ENCODE measurements around the gene PRUNE2. TPM values are rescaled to one million over a fixed set of nuclear protein-coding genes. Genes with fewer than 3 reads are reported as not detected.

The PRUNE2 gene
- total RNA-seq, 1 donor: 80.0 TPM

- H3K9me3 ChIP-seq (ENCODE audit: low read depth, low read length): no peaks in the 10 kb centered on the region
- no peaks in the 10 kb centered on the region for H3K79me2 ChIP-seq (ENCODE audit: insufficient read depth, low read length)
- H2AFZ ChIP-seq (ENCODE audit: low read length): peak overlapping the region; percentile 72
- H3K4me2 ChIP-seq (ENCODE audit: insufficient read depth, low read length): peak overlapping the region; percentile 70
- peaks cover 29% of the 10 kb centered on the region for H3K4me1 ChIP-seq (ENCODE audit: insufficient read depth, low read length)
- DNase-seq (ENCODE audit: insufficient read length, low spot score, missing footprints): no peak
- no peaks in the 10 kb centered on the region for H3K36me3 ChIP-seq (ENCODE audit: insufficient read depth, low read length)
- peak overlapping the region; percentile 65 for H3K4me3 ChIP-seq (ENCODE audit: insufficient read depth, low read length)
- no peaks in the 10 kb centered on the region for H3K27me3 ChIP-seq (ENCODE audit: insufficient read depth, low read length)
- TF ChIP-seq, protein P1, sequence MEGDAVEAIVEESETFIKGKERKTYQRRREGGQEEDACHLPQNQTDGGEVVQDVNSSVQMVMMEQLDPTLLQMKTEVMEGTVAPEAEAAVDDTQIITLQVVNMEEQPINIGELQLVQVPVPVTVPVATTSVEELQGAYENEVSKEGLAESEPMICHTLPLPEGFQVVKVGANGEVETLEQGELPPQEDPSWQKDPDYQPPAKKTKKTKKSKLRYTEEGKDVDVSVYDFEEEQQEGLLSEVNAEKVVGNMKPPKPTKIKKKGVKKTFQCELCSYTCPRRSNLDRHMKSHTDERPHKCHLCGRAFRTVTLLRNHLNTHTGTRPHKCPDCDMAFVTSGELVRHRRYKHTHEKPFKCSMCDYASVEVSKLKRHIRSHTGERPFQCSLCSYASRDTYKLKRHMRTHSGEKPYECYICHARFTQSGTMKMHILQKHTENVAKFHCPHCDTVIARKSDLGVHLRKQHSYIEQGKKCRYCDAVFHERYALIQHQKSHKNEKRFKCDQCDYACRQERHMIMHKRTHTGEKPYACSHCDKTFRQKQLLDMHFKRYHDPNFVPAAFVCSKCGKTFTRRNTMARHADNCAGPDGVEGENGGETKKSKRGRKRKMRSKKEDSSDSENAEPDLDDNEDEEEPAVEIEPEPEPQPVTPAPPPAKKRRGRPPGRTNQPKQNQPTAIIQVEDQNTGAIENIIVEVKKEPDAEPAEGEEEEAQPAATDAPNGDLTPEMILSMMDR (IDR thresholded peaks at IDR 0.05; ENCODE audit: extremely low read depth, low read depth, low read length): no peak
- no peaks in the 10 kb centered on the region for H4K20me1 ChIP-seq (ENCODE audit: insufficient read depth, low read length)
- H3K27ac ChIP-seq (ENCODE audit: low read depth, low read length): no peak overlapping the region
Observed at GRCh38 chr9:76691517-76692313, 214.2 kb downstream of the PRUNE2 start.

DNA sequence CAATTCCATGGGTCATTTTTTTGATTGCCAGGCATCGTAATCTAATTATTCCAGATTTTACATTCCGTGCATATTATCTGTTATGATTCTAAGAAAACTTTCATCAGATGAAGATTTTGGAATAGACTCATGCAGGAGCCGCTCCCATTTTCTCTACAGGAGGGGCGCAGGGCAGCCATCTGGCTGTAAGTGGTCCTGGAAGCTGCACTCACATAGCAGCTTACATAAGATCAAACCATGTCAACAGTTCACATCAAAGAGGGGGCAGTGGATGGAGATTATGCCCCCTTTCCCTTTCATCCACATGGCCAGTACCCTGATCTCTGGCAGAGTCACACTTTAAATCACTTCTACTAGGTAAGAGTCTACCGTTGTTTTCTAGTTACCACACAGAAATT is 214.9 kb downstream of the PRUNE2 start:
- Histone ChIP-seq H3K4me1 (ENCODE audit: insufficient read depth, low read length) (peaks cover 29% of the 10 kb centered on the region), H3K79me2 (ENCODE audit: insufficient read depth, low read length) (no peaks in the 10 kb centered on the region), H3K4me2 (ENCODE audit: insufficient read depth, low read length) (no peak overlapping the region)

DNA sequence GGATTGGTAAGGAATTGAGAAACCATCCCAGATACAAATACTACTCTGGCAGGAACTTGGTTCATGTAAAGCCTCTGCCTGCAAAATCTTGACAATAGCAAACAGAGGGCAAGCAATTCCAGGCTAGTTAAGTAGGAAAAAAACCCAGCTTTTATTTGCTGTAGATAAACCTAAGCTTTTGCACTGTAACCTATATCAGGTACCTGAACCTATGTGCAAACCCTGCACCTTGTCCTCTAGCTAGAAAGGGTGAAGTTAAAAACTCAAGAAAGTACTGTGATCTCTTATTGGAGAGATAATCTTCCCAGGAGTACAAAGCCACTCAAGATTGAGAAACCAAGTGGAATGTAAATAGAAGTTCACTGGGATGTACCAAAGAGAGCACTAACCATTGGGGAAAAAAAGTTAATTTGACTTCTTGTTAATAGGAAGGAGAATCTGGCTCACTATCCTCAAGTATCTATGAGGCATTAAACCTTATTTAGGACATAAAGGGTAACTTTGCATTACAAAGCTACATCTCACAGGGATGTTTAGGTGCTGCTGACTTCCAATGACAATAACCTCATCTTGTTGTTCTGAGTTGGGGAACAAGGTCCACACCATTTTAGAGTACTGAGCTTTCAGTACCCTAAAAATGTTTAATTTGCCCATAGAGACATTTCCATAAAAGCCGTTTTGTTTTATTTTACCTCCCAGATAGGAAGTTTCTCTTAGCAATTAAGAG is 215.5 kb downstream of the PRUNE2 start:
- Histone ChIP-seq H3K4me3 (ENCODE audit: insufficient read depth, low read length) (no peak overlapping the region), H3K4me2 (ENCODE audit: insufficient read depth, low read length) (no peak overlapping the region), H2AFZ (ENCODE audit: low read length) (no peak overlapping the region), H3K27me3 (ENCODE audit: insufficient read depth, low read length) (no peaks in the 10 kb centered on the region), H3K4me1 (ENCODE audit: insufficient read depth, low read length) (peaks cover 29% of the 10 kb centered on the region), H4K20me1 (ENCODE audit: insufficient read depth, low read length) (no peaks in the 10 kb centered on the region), H3K79me2 (ENCODE audit: insufficient read depth, low read length) (no peaks in the 10 kb centered on the region), H3K27ac (ENCODE audit: low read depth, low read length) (no peak overlapping the region), H3K9me3 (ENCODE audit: low read depth, low read length) (no peaks in the 10 kb centered on the region), H3K36me3 (ENCODE audit: insufficient read depth, low read length) (no peaks in the 10 kb centered on the region)
- no peak for DNase-seq (ENCODE audit: insufficient read length, low spot score, missing footprints)
- TF ChIP-seq, protein P1 (IDR thresholded peaks at IDR 0.05; ENCODE audit: extremely low read depth, low read depth, low read length): no peak

More for the DNA sequence above, 214.9 kb downstream of the PRUNE2 start:
- Histone ChIP-seq H3K9me3 (ENCODE audit: low read depth, low read length) (no peaks in the 10 kb centered on the region), H4K20me1 (ENCODE audit: insufficient read depth, low read length) (no peaks in the 10 kb centered on the region), H3K27me3 (ENCODE audit: insufficient read depth, low read length) (no peaks in the 10 kb centered on the region), H3K4me3 (ENCODE audit: insufficient read depth, low read length) (no peak overlapping the region), H3K27ac (ENCODE audit: low read depth, low read length) (no peak overlapping the region), H3K36me3 (ENCODE audit: insufficient read depth, low read length) (no peaks in the 10 kb centered on the region), H2AFZ (ENCODE audit: low read length) (no peak overlapping the region)
- TF ChIP-seq, protein P1 (IDR thresholded peaks at IDR 0.05; ENCODE audit: extremely low read depth, low read depth, low read length): no peak
- no peak for DNase-seq (ENCODE audit: insufficient read length, low spot score, missing footprints)

All from osteoblast (primary cell).